GM13976 (cell line): ENCODE data around the gene LMAN2L.

Source experiments
- DNase-seq: peaks from one replicate; pipeline ENCODE4 v3.0.0; 2012; ENCODE audit warnings: low spot score
- CTCF ChIP-seq: IDR thresholded peaks from 2 replicates; pipeline ENCODE4 v1.5.1; 2012; ENCODE audit warnings: borderline replicate concordance, mild to moderate bottlenecking; ENCODE audit not compliant: insufficient read depth; ENCODE audit errors: extremely low read depth, missing control alignments, control extremely low read depth
- in situ Hi-C: fragments of 300-500 bp; cut with MboI; formaldehyde crosslinking; loops from one replicate; pipeline ENCODE4 v1.12.0; 2022; ENCODE audit warnings: low sequenced_read_pairs, mixed read lengths, inconsistent platforms; ENCODE audit not compliant: unreplicated experiment

LMAN2L gene

GRCh38 chr2:96690306-96691021, 49.4 kb downstream of the LMAN2L start:
- DNase-seq, result no peak
- in situ Hi-C loops, result no loop called here
- TF ChIP-seq CTCF, result no peak

GRCh38 chr2:96689431-96689991, 50.4 kb downstream of the LMAN2L start:
- in situ Hi-C loops, result no loop called here
- TF ChIP-seq CTCF, result no peak
- no peak for DNase-seq

GRCh38 chr2:96688649-96689430, 51.0 kb downstream of the LMAN2L start:
- TF ChIP-seq CTCF, result no peak
- DNase-seq, result no peak
- in situ Hi-C loops, result no loop called here

- DNase-seq, result no peak
- no peak for TF ChIP-seq CTCF
- in situ Hi-C loops, result no loop called here
Measured at GRCh38 chr2:96687711-96688640, 51.9 kb downstream of the LMAN2L start.

GRCh38 chr2:96687266-96687665, 52.6 kb downstream of the LMAN2L start:
- in situ Hi-C loops, result no loop called here
- no peak for DNase-seq
- no peak for TF ChIP-seq CTCF

GRCh38 chr2:96685577-96686459, 54.0 kb downstream of the LMAN2L start:
- in situ Hi-C loops, result no loop called here
- no peak for TF ChIP-seq CTCF
- DNase-seq, result no peak
